Stimulated activated CD8-positive, alpha-beta memory T cell treated with anti-CD3 and anti-CD28 coated beads, Interleukin-15, amount 100 ng/mL, for 4 hours (primary cell): ENCODE results near the gene AK2.

Experiments used
- DNase-seq, 2 donors: peaks; one replicate each; pipeline ENCODE4 v3.0.0-alpha.2; 2020; ENCODE audit warnings: low read depth in 2 of 2

Gene AK2

GRCh38 chr1:33024430-33025179 lies 12.1 kb downstream of the AK2 start:
- peak; percentile 51 to 53 for DNase-seq

GRCh38 chr1:33022650-33023200 lies 14.0 kb downstream of the AK2 start:
- DNase-seq: no peak

- DNase-seq: no peak
These were observed 14.9 kb downstream of the AK2 start for GRCh38 chr1:33021567-33022431.

- no peak for DNase-seq
These were observed 18.6 kb downstream of the AK2 start for GRCh38 chr1:33018112-33018511.

GRCh38 chr1:33017175-33017574 lies 19.5 kb downstream of the AK2 start:
- DNase-seq: no peak

- no peak for DNase-seq
These were observed 21.5 kb downstream of the AK2 start for GRCh38 chr1:33015216-33015615.

GRCh38 chr1:33014464-33015163 lies 22.1 kb downstream of the AK2 start:
- DNase-seq: no peak

GRCh38 chr1:33013791-33014190 lies 22.9 kb downstream of the AK2 start:
- DNase-seq: no peak

- no peak for DNase-seq
These were observed 24.5 kb downstream of the AK2 start for GRCh38 chr1:33012165-33012564.

- DNase-seq: no peak
These were observed 25.6 kb downstream of the AK2 start for GRCh38 chr1:33010932-33011731.

- DNase-seq: no peak
These were observed 27.1 kb downstream of the AK2 start for GRCh38 chr1:33009561-33009960.

- no peak for DNase-seq
These were observed 28.4 kb downstream of the AK2 start for GRCh38 chr1:33008051-33008914.

GRCh38 chr1:33007190-33008050 lies 29.3 kb downstream of the AK2 start:
- no peak for DNase-seq

- no peak for DNase-seq
These were observed 30.8 kb downstream of the AK2 start for GRCh38 chr1:33005838-33006421.

- DNase-seq: no peak
These were observed 31.4 kb downstream of the AK2 start for GRCh38 chr1:33005117-33005837.

GRCh38 chr1:33004613-33005012 lies 32.1 kb downstream of the AK2 start:
- no peak for DNase-seq

- DNase-seq: no peak
These were observed 33.0 kb downstream of the AK2 start for GRCh38 chr1:33003657-33004056.

GRCh38 chr1:33002006-33002405 lies 34.7 kb downstream of the AK2 start:
- DNase-seq: no peak
